Cardiac septum (tissue), 1 donor: ENCODE results near the gene BMPR1B. TPM values are rescaled to one million over a fixed set of nuclear protein-coding genes. Genes with fewer than 3 reads are reported as not detected.
"Not testable (repeated sequence)": the region's sequence is repeated elsewhere in the genome, so short reads cannot be mapped to it uniquely, and the experiment has no call there.

Source experiments
- DNase-seq: peaks from one replicate; pipeline ENCODE4 v3.0.0-alpha.2; 2020; ENCODE audit warnings: low spot score
- intact Hi-C: fragments of 100-400 bp; cut with DNase I; formaldehyde crosslinking; loops from one replicate; pipeline ENCODE4 v1.14.0; 2022
- total RNA-seq: library from RNA; stranded (reverse); fragmentation: NEBNext Ultra II Directional; extraction: Animal tissue kit (Norgen Biotek cat#: 25700); gene quantifications from one replicate; pipeline ENCODE4 v1.2.1, GENCODE V29; 2021
- donor health status: DM: no; HTN: no; CAD: no.

Gene BMPR1B
- total RNA-seq, 1 donor from 2014 or later = 1.5 TPM

- DNase-seq = no peak
- intact Hi-C loops = no loop called here
These were observed 399.8 kb downstream of the BMPR1B start for GRCh38 chr4:95157596-95157995.

- intact Hi-C loops = no loop called here
- no peak for DNase-seq
These were observed 400.3 kb downstream of the BMPR1B start for GRCh38 chr4:95158045-95158444.

GRCh38 chr4:95158626-95159025, 400.9 kb downstream of the BMPR1B start:
- intact Hi-C loops = no loop called here
- no peak for DNase-seq

- intact Hi-C loops = no loop called here
- no peak for DNase-seq
These were observed 401.6 kb downstream of the BMPR1B start for GRCh38 chr4:95159384-95159783.

- intact Hi-C loops = loop anchor here (10.0 kb wide), 1 partner anchor 873 kb away; no protein-coding TSS in a partner anchor
- no peak for DNase-seq
These were observed 404.2 kb downstream of the BMPR1B start for GRCh38 chr4:95161781-95162469.

GRCh38 chr4:95162867-95163266, 405.1 kb downstream of the BMPR1B start:
- intact Hi-C loops = loop anchor here (10.0 kb wide), 1 partner anchor 872 kb away; no protein-coding TSS in a partner anchor
- DNase-seq = no peak

GRCh38 chr4:95165926-95166524, 408.3 kb downstream of the BMPR1B start:
- no peak for DNase-seq
- intact Hi-C loops = loop anchor here (10.0 kb wide), 1 partner anchor 869 kb away; no protein-coding TSS in a partner anchor

- intact Hi-C loops = loop anchor here (10.0 kb wide), 1 partner anchor 867 kb away; no protein-coding TSS in a partner anchor
- no peak for DNase-seq
These were observed 410.1 kb downstream of the BMPR1B start for GRCh38 chr4:95167805-95168204.

GRCh38 chr4:95170176-95170575, 412.4 kb downstream of the BMPR1B start:
- no peak for DNase-seq
- intact Hi-C loops = no loop called here

- DNase-seq, intact Hi-C loops: not testable (repeated sequence)
These were observed 413.6 kb downstream of the BMPR1B start for GRCh38 chr4:95171377-95171776.

GRCh38 chr4:95178938-95179337, 421.2 kb downstream of the BMPR1B start:
- no peak for DNase-seq
- intact Hi-C loops = no loop called here

GRCh38 chr4:95180531-95181242, 422.9 kb downstream of the BMPR1B start:
- no peak for DNase-seq
- intact Hi-C loops = no loop called here

GRCh38 chr4:95181243-95181995, 423.7 kb downstream of the BMPR1B start:
- intact Hi-C loops = no loop called here
- no peak for DNase-seq

- no peak for DNase-seq
- intact Hi-C loops = no loop called here
These were observed 424.2 kb downstream of the BMPR1B start for GRCh38 chr4:95181996-95182306.

GRCh38 chr4:95183656-95184408, 426.1 kb downstream of the BMPR1B start:
- intact Hi-C loops = no loop called here

GRCh38 chr4:95186666-95187065, 428.9 kb downstream of the BMPR1B start:
- no peak for DNase-seq
- intact Hi-C loops = no loop called here

More at GRCh38 chr4:95183656-95184408, 426.1 kb downstream of the BMPR1B start:
- no peak for DNase-seq

- intact Hi-C loops = no loop called here
- no peak for DNase-seq
These were observed 431.1 kb downstream of the BMPR1B start for GRCh38 chr4:95188701-95189370.

GRCh38 chr4:95190751-95191436, 433.1 kb downstream of the BMPR1B start:
- DNase-seq = no peak
- intact Hi-C loops = no loop called here
